ENCODE data around the gene MRPL50. TPM values are rescaled to one million over a fixed set of nuclear protein-coding genes. Genes with fewer than 3 reads are reported as not detected.

MRPL50 gene
- total and polyA plus RNA-seq, 2 donors (not counting 1 experiment from before 2014, with no cell fraction given) = 11.8 to 12.2 TPM

DNA sequence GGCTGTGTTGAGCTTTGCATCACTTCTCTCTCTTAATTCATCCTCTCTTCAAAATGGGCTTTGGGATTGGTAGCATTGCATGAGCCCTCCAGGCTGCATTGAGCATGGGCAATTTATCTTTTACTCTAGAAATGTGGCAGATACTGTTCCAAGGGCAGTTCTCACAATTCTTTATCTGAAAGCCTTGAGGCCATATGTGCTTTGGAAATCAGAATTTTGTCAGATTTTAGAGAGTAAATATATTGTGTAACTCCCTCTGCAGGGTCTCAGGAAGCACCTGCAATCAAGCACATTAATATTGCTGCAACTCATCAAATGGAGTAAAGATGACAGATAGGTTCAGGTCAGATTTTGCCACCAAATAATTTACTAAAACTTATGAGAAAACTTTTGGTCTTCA is 19.6 kb upstream of the MRPL50 start:
- TF ChIP-seq, protein P1, sequence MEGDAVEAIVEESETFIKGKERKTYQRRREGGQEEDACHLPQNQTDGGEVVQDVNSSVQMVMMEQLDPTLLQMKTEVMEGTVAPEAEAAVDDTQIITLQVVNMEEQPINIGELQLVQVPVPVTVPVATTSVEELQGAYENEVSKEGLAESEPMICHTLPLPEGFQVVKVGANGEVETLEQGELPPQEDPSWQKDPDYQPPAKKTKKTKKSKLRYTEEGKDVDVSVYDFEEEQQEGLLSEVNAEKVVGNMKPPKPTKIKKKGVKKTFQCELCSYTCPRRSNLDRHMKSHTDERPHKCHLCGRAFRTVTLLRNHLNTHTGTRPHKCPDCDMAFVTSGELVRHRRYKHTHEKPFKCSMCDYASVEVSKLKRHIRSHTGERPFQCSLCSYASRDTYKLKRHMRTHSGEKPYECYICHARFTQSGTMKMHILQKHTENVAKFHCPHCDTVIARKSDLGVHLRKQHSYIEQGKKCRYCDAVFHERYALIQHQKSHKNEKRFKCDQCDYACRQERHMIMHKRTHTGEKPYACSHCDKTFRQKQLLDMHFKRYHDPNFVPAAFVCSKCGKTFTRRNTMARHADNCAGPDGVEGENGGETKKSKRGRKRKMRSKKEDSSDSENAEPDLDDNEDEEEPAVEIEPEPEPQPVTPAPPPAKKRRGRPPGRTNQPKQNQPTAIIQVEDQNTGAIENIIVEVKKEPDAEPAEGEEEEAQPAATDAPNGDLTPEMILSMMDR (conservative IDR thresholded peaks at IDR 0.05 in 1 of 2, IDR thresholded peaks at IDR 0.05 in 1 of 2; ENCODE audit: low read depth in 1 of 2, low read length in 2 of 2) = no peak
- TF ChIP-seq EZH2 (IDR thresholded peaks at IDR 0.05; ENCODE audit: low read length, missing control alignments) = no peak
- Histone ChIP-seq H2AFZ (ENCODE audit: low read length) (no peak overlapping the region), H3K36me3 (ENCODE audit: control insufficient read depth, insufficient read depth, low read length) (no peaks in the 10 kb centered on the region), H3K4me2 (ENCODE audit: extremely low read depth, insufficient read depth, low read length) (no peak overlapping the region), H4K20me1 (ENCODE audit: control insufficient read depth, extremely low read depth, insufficient read depth, low read length) (no peaks in the 10 kb centered on the region), H3K9ac (ENCODE audit: insufficient read depth, low read length) (no peak overlapping the region), H3K27me3 (ENCODE audit: control insufficient read depth, insufficient read depth, low read length) (no peaks in the 10 kb centered on the region), H3K4me3 (replicated peaks in 1 of 4; ENCODE audit: control extremely low read depth in 1 of 4, insufficient read depth in 1 of 4, low read depth in 3 of 4, low read length in 4 of 4) (no peak overlapping the region), H3K9me3 (ENCODE audit: control insufficient read depth, insufficient read depth, low read depth, low read length) (no peaks in the 10 kb centered on the region), H3K79me2 (ENCODE audit: control insufficient read depth, insufficient read depth, low read length) (no peaks in the 10 kb centered on the region), H3K27ac (ENCODE audit: insufficient read depth, low read length) (no peak overlapping the region), H3K4me1 (ENCODE audit: control insufficient read depth, extremely low read depth, insufficient read depth, low read length) (no peaks in the 10 kb centered on the region)
- DNase-seq (ENCODE audit: low read depth in 2 of 2) = no peak

DNA sequence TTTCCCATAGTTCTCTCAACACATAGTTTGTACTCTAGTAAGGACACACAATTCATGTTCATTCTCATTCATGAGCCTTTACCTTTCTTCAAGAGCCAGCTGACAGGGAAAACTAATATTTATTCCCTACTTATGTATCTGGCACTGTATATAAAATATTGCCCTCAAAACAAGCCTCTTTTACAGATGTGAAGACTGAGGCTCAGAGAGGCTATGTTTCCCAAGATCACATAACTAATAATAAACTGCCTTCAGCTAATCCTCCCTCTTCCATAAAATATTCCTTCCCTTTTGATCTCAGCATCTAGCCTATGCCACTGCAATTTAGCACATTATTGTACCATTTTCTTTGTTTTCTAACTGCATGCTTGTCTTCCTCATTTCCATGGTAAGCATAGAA is 19.0 kb upstream of the MRPL50 start:
- Histone ChIP-seq H3K9me3 (ENCODE audit: control insufficient read depth, insufficient read depth, low read depth, low read length) (no peaks in the 10 kb centered on the region), H3K9ac (ENCODE audit: insufficient read depth, low read length) (no peak overlapping the region), H3K4me3 (replicated peaks in 1 of 4; ENCODE audit: control extremely low read depth in 1 of 4, insufficient read depth in 1 of 4, low read depth in 3 of 4, low read length in 4 of 4) (no peak overlapping the region), H3K4me1 (ENCODE audit: control insufficient read depth, extremely low read depth, insufficient read depth, low read length) (no peaks in the 10 kb centered on the region), H3K27ac (ENCODE audit: insufficient read depth, low read length) (no peak overlapping the region), H3K4me2 (ENCODE audit: extremely low read depth, insufficient read depth, low read length) (no peak overlapping the region), H3K36me3 (ENCODE audit: control insufficient read depth, insufficient read depth, low read length) (no peaks in the 10 kb centered on the region), H3K79me2 (ENCODE audit: control insufficient read depth, insufficient read depth, low read length) (no peaks in the 10 kb centered on the region), H3K27me3 (ENCODE audit: control insufficient read depth, insufficient read depth, low read length) (no peaks in the 10 kb centered on the region), H4K20me1 (ENCODE audit: control insufficient read depth, extremely low read depth, insufficient read depth, low read length) (no peaks in the 10 kb centered on the region), H2AFZ (ENCODE audit: low read length) (no peak overlapping the region)
- no peak for DNase-seq (ENCODE audit: low read depth in 2 of 2)
- no peak for TF ChIP-seq EZH2 (IDR thresholded peaks at IDR 0.05; ENCODE audit: low read length, missing control alignments)
- TF ChIP-seq, protein P1 (conservative IDR thresholded peaks at IDR 0.05 in 1 of 2, IDR thresholded peaks at IDR 0.05 in 1 of 2; ENCODE audit: low read depth in 1 of 2, low read length in 2 of 2) = no peak

DNA sequence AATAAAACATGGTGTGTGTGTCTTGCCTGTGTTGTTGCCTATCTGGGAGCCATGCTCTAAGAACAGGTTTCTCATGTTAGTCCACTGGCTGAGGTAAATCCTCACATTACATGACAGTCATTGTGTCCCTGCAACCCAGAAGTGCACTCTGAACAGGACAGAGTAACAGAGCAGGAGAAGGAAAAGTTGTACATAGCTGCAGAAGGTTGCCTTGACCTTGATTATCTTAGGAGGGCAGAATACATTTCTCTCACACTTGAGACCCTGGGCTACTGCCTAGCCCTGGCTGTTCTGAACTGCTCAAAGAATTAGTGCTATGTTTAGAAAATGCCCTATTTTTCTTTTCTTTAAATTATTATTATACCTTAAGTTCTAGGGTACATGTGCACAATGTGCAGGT is 17.2 kb upstream of the MRPL50 start:
- no peak overlapping the region for H3K27ac ChIP-seq (ENCODE audit: insufficient read depth, low read length)
- H3K9me3 ChIP-seq (ENCODE audit: control insufficient read depth, insufficient read depth, low read depth, low read length) = no peaks in the 10 kb centered on the region
- no peaks in the 10 kb centered on the region for H3K79me2 ChIP-seq (ENCODE audit: control insufficient read depth, insufficient read depth, low read length)
- no peak for DNase-seq (ENCODE audit: low read depth in 2 of 2)
- no peak for TF ChIP-seq EZH2 (IDR thresholded peaks at IDR 0.05; ENCODE audit: low read length, missing control alignments)
- TF ChIP-seq, protein P1 (conservative IDR thresholded peaks at IDR 0.05 in 1 of 2, IDR thresholded peaks at IDR 0.05 in 1 of 2; ENCODE audit: low read depth in 1 of 2, low read length in 2 of 2) = no peak
- H3K36me3 ChIP-seq (ENCODE audit: control insufficient read depth, insufficient read depth, low read length) = no peaks in the 10 kb centered on the region
- no peak overlapping the region for H3K4me3 ChIP-seq (replicated peaks in 1 of 4; ENCODE audit: control extremely low read depth in 1 of 4, insufficient read depth in 1 of 4, low read depth in 3 of 4, low read length in 4 of 4)
- H3K4me1 ChIP-seq (ENCODE audit: control insufficient read depth, extremely low read depth, insufficient read depth, low read length) = no peaks in the 10 kb centered on the region
- H2AFZ ChIP-seq (ENCODE audit: low read length) = no peak overlapping the region
- H3K4me2 ChIP-seq (ENCODE audit: extremely low read depth, insufficient read depth, low read length) = no peak overlapping the region
- H3K27me3 ChIP-seq (ENCODE audit: control insufficient read depth, insufficient read depth, low read length) = no peaks in the 10 kb centered on the region
- no peaks in the 10 kb centered on the region for H4K20me1 ChIP-seq (ENCODE audit: control insufficient read depth, extremely low read depth, insufficient read depth, low read length)
- H3K9ac ChIP-seq (ENCODE audit: insufficient read depth, low read length) = no peak overlapping the region
